ENCODE measurements around the gene GOSR2. TPM values are rescaled to one million over a fixed set of nuclear protein-coding genes. Genes with fewer than 3 reads are reported as not detected.

GOSR2 gene
- total RNA-seq, 2 experiments from 2014 or later, result 32.8 to 38.1 TPM

DNA sequence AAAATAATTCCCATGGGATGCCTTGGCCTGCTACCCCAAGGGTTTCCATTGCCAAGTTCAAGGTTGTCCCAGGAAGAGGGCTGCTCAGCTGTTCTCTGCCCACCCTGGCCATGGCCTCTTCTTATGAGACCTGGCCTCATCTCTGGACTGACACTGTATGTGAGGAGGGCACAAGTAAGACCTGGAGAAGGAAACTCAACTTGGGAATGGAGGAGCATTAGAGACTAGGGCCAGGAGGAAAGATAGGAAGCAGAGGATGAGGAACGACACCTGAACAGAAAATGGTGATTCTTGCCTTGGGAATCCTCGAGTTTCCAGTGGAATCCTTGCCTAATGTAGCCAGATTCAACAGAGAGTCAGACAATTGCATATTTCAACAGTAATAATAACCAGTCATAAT lies 24.6 kb upstream of the GOSR2 start:
- Mint-ChIP-seq H3K4me3 (no peak overlapping the region), H3K4me1 (ENCODE audit: low read depth) (no peaks in the 10 kb centered on the region), H3K27ac (no peak overlapping the region), H3K9me3 (peaks cover 2% of the 10 kb centered on the region), H3K27me3 (ENCODE audit: low read depth) (peaks cover 3% of the 10 kb centered on the region), H3K36me3 (ENCODE audit: low read depth) (no peaks in the 10 kb centered on the region)
- intact Hi-C loops (cut with micrococcal nuclease), result no loop called here
- CTCF ChIA-PET, result no interaction called here
- no peak for DNase-seq

DNA sequence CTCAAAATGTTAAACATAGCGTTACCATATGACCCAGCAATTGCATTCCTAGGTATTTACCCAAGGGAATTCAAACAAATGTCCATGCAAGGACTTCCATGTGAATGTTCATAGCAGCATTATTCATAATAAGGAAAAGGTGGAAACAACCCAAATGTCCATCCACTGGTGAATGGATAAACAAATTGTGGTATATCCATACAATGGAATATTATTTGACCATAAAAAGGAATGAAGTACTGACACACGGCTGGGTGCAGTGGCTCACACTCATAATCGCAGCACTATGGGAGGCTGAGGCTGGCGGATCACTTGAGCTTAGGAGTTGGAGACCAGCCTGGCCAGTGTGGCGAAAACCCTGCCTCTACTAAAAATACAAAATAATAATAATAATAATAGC lies 24.1 kb upstream of the GOSR2 start:
- no peak overlapping the region for H3K27ac Mint-ChIP-seq
- intact Hi-C loops (cut with micrococcal nuclease), result no loop called here
- no peaks in the 10 kb centered on the region for H3K36me3 Mint-ChIP-seq (ENCODE audit: low read depth)
- H3K4me3 Mint-ChIP-seq, result no peak overlapping the region
- H3K4me1 Mint-ChIP-seq (ENCODE audit: low read depth), result no peaks in the 10 kb centered on the region
- CTCF ChIA-PET, result no interaction called here
- peaks cover 2% of the 10 kb centered on the region for H3K9me3 Mint-ChIP-seq
- DNase-seq, result no peak
- H3K27me3 Mint-ChIP-seq (ENCODE audit: low read depth), result peaks cover 3% of the 10 kb centered on the region

DNA sequence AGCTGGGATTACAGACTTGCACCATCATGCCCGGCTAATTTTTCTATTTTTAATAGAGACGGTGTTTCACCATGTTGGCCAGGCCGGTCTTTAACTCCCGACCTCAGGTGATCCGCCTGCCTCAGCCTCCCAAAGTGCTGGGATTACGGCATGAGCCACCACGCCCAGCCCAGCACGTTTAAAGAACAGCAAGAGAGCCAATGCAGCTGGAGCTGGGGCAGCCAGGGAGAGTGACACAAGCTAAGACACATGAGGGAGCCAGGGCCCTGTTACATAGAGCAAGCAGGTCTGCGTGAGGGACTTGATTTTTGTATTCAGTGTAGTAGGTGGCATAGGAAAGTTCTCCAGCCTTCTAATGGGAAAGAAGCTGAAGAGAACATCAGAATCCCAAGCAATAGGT lies 21.7 kb upstream of the GOSR2 start:
- Mint-ChIP-seq H3K27me3 (ENCODE audit: low read depth) (no peaks in the 10 kb centered on the region), H3K9me3 (peaks cover 2% of the 10 kb centered on the region), H3K36me3 (ENCODE audit: low read depth) (no peaks in the 10 kb centered on the region), H3K27ac (no peak overlapping the region), H3K4me1 (ENCODE audit: low read depth) (no peaks in the 10 kb centered on the region), H3K4me3 (no peak overlapping the region)
- CTCF ChIA-PET, result no interaction called here
- intact Hi-C loops (cut with micrococcal nuclease), result no loop called here
- DNase-seq, result no peak

DNA sequence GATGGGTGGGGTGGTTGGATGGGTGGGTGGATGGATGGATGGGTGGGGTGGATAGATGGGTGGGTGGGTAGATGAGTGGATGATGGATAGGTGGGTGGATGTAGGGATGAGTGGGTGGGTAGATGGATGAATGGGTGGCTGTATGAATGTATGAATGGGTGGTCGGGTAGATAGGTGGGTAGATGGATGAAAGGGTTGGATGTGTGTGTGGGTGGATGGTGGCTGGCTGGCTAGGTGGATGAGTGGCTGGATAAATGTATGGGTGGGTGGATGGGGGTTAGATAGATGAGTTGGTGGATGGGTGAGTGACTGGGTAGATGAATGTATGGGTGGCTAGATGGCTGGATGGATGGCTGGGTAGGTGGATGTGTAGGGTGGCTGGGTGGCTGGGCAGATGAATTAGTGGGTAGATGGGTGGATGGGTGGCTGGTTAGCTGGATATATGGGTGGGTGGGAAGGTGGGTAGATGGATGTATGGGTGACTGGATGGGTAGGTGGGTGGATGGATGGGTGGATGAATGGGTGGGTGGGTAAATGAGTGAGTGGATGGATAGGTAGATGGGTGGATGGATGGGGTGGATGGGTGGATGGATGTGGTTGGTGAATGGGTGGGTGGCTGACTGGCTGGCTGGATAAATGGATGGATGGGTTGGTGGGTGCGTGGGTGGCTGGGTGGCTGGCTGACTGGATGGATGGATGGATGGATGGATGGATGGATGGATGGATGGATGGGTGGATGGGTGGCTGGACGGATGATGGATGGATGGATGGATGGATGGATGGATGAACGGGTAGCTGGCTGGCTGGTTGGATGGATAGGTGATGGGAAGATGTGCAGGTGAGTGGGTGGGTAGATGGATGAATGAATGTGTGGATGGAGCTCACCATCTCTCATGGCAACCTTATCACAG lies 18.9 kb upstream of the GOSR2 start:
- CTCF ChIA-PET, result interaction anchor here (0.6 kb wide), 1 partner anchor 1142 kb away, joined by 4 read pairs; no protein-coding TSS in a partner anchor
- Mint-ChIP-seq H3K9me3 (no peaks in the 10 kb centered on the region), H3K4me3 (no peak overlapping the region), H3K27me3 (ENCODE audit: low read depth) (no peaks in the 10 kb centered on the region), H3K36me3 (ENCODE audit: low read depth) (no peaks in the 10 kb centered on the region), H3K27ac (no peak overlapping the region), H3K4me1 (ENCODE audit: low read depth) (no peaks in the 10 kb centered on the region)
- intact Hi-C loops (cut with micrococcal nuclease), result no loop called here
- no peak for DNase-seq

DNA sequence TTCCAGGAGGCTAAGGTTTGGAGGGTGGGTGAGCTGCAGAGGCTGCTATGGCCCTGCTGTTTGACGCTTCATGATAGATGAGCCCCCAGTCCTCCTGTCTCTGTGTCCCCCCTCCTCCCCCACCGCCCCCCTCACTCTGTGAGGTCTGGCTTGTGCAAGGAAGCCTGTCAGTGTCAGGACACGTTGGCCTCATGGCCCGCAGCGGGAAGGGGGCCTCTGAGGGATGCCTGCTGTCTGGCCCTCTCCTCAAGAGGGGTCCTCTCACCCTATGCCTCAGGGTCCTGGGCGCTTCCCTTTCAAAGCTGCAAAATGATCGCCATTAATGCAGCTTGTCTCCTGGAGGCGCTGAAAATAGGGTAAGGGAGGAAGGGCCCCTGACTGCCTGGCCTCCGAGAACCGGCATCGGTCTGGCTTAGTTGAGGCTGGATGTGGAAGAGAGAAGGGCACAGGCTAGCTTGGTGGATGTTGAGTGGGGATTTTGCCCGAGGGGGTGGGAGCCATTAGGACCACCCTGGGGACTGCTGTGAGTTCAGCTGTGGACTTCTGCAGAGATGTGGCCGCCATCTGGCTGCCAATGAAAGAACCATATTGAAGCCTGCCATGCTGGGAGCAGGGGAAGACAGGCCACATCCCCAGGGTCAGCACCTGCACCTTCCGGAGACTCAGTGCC lies 14.8 kb upstream of the GOSR2 start:
- Mint-ChIP-seq H3K4me3 (no peak overlapping the region), H3K27me3 (ENCODE audit: low read depth) (peaks cover 2% of the 10 kb centered on the region), H3K27ac (no peak overlapping the region), H3K9me3 (no peaks in the 10 kb centered on the region), H3K4me1 (ENCODE audit: low read depth) (no peaks in the 10 kb centered on the region), H3K36me3 (ENCODE audit: low read depth) (no peaks in the 10 kb centered on the region)
- intact Hi-C loops (cut with micrococcal nuclease), result no loop called here
- CTCF ChIA-PET, result no interaction called here
- DNase-seq, result no peak

DNA sequence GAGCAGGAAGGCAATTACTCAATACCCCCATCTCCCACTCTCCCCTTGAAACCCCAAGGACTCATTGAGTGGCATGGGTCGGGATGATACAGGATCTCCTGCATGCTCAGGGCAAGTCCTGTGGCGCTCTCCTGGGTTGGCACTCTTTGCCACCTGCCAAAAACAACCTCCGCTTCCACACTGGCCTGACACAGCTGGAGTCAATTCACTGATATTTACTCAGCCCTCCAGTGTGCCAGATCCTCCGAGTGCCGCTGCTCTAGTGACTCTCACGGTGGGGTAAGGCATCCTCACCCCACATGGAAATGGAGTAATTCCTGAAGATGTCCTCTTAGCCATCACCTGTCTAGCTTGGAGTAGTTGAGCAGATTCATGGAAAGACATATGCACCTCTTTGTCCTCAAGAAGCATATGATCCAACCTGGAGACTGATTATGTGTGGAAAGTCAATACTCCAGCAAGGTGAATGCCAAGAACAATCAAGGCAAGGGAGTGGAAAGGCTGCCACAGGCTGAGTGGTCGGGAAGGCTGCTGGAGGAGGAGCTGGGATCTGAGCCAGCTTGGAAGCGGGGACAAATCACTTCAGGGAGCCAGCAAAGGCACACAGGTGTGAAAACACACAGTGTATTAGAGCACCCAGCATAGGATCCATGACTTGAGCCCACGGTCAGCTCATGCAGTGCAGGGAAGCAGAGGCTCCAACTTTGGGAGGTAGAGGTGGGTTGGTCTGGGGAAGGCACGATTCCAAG lies 12.6 kb upstream of the GOSR2 start:
- Mint-ChIP-seq H3K36me3 (ENCODE audit: low read depth) (no peaks in the 10 kb centered on the region), H3K27ac (no peak overlapping the region), H3K9me3 (no peaks in the 10 kb centered on the region), H3K27me3 (ENCODE audit: low read depth) (peaks cover 2% of the 10 kb centered on the region), H3K4me1 (ENCODE audit: low read depth) (no peaks in the 10 kb centered on the region), H3K4me3 (no peak overlapping the region)
- CTCF ChIA-PET, result no interaction called here
- DNase-seq, result no peak
- intact Hi-C loops (cut with micrococcal nuclease), result no loop called here

DNA sequence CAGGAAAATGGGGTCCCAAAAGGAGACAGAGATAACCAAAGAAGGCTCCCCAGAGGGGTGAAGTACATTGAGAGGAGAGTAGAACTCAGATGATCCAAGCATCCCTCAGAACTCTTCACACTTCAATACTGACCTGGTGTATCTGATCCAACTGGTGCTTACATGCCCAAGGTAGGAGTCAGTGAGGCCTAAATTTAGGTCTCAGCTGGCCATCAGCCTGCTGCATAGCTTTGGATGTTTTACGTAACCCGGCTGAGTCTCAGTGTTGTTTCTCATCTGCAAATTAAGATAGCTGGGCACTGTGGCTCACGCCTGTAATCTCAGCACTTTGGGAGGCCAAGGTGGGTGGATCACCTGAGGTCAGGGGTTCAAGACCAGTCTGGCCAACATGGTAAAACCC lies 11.6 kb upstream of the GOSR2 start:
- CTCF ChIA-PET, result no interaction called here
- Mint-ChIP-seq H3K36me3 (ENCODE audit: low read depth) (no peaks in the 10 kb centered on the region), H3K27ac (no peak overlapping the region), H3K4me1 (ENCODE audit: low read depth) (no peaks in the 10 kb centered on the region), H3K9me3 (no peaks in the 10 kb centered on the region), H3K27me3 (ENCODE audit: low read depth) (peaks cover 2% of the 10 kb centered on the region), H3K4me3 (no peak overlapping the region)
- intact Hi-C loops (cut with micrococcal nuclease), result no loop called here
- no peak for DNase-seq

DNA sequence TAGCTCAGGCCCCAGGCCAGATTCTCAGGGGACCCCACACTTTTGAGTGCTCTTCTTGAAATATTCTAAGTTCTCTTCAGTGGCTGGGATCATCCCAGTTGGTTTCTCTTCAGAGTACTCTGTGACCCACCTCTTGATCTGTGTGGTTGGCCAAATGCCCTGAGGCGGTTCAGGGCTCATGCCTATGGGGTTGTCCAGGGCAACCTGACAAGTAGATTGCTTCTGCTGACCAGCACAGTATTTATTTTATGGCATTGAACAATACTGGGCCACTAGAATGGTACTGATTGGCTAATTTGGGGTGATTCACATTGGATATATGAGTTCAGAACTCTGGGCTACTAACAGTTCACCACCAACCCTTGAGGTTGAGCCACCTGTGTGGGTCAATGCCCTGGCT lies 7.4 kb upstream of the GOSR2 start:
- H3K27ac Mint-ChIP-seq, result no peak overlapping the region
- H3K4me3 Mint-ChIP-seq, result no peak overlapping the region
- no peaks in the 10 kb centered on the region for H3K4me1 Mint-ChIP-seq (ENCODE audit: low read depth)
- H3K27me3 Mint-ChIP-seq (ENCODE audit: low read depth), result peaks cover 2% of the 10 kb centered on the region
- intact Hi-C loops (cut with micrococcal nuclease), result no loop called here
- CTCF ChIA-PET, result no interaction called here
- H3K36me3 Mint-ChIP-seq (ENCODE audit: low read depth), result no peaks in the 10 kb centered on the region
- H3K9me3 Mint-ChIP-seq, result no peaks in the 10 kb centered on the region
- DNase-seq, result no peak

DNA sequence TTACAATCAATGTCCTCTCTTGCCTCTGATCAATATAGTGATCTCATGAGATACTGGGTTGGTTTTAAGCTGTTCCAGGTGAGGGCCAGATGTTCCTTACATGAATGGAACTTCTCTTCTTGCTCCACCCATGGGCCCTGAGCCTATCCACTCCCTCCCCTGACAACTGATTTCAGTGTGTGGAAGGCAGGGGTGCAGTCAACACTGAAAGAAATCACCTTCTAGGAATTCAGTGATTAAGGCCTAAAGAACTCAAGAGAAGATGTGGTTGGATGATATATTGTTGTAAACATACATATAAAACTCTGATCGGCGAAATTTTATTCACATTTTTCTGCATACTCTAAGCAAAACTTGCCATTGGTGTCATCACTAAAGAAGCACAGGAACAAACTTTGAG lies 6.7 kb upstream of the GOSR2 start:
- H3K4me1 Mint-ChIP-seq (ENCODE audit: low read depth), result no peaks in the 10 kb centered on the region
- no peak overlapping the region for H3K4me3 Mint-ChIP-seq
- no peaks in the 10 kb centered on the region for H3K9me3 Mint-ChIP-seq
- H3K27ac Mint-ChIP-seq, result no peak overlapping the region
- intact Hi-C loops (cut with micrococcal nuclease), result no loop called here
- no peak for DNase-seq
- H3K27me3 Mint-ChIP-seq (ENCODE audit: low read depth), result no peaks in the 10 kb centered on the region
- no peaks in the 10 kb centered on the region for H3K36me3 Mint-ChIP-seq (ENCODE audit: low read depth)
- CTCF ChIA-PET, result no interaction called here

DNA sequence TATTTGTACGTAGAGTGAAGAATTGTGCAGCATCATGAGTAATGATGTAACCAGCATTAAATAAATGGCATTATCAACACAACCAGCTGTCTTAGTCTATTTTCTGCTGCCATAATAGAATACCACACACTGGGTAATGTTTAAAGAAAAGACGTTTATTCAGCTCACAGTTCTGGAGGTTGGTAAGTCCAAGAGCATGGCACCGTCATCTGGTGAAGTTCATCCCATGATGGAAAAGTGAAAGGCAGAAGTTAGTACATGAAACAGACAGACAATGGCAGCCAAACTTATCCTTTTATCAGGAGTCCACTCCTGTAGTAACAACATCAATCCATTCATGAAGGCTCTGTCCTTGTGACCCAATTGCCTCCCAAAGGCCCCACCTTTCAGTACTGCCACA lies 6.3 kb upstream of the GOSR2 start:
- Mint-ChIP-seq H3K36me3 (ENCODE audit: low read depth) (no peaks in the 10 kb centered on the region), H3K4me1 (ENCODE audit: low read depth) (no peaks in the 10 kb centered on the region), H3K27me3 (ENCODE audit: low read depth) (no peaks in the 10 kb centered on the region), H3K27ac (no peak overlapping the region), H3K4me3 (no peak overlapping the region), H3K9me3 (no peaks in the 10 kb centered on the region)
- intact Hi-C loops (cut with micrococcal nuclease), result no loop called here
- CTCF ChIA-PET, result interaction anchor here (1.6 kb wide), 1 partner anchor 24 kb away, joined by 4 read pairs; no protein-coding TSS in a partner anchor
- no peak for DNase-seq

DNA sequence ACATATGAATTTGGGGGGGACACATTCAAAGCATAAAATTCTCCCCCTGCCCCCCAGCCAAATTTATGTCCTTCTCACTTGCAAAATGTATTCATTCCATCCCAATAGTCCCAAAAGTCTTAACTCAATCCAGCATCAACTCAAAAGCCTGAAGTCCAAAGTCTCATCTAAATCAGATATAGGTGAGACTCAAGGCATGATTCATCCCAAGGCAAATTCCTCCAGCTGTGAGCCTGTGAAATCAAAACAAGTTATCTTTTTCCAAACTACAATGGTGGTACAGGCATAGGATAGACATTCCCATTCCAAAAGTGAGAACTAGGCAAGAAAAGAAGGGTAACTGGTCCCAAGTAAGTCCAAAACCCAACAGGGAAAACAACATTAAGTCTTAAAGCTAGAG lies 5.9 kb upstream of the GOSR2 start:
- Mint-ChIP-seq H3K27me3 (ENCODE audit: low read depth) (no peaks in the 10 kb centered on the region), H3K9me3 (no peaks in the 10 kb centered on the region), H3K27ac (no peak overlapping the region), H3K4me1 (ENCODE audit: low read depth) (peaks cover under 1% of the 10 kb centered on the region), H3K4me3 (no peak overlapping the region), H3K36me3 (ENCODE audit: low read depth) (no peaks in the 10 kb centered on the region)
- CTCF ChIA-PET, result interaction anchor here (1.6 kb wide), 1 partner anchor 24 kb away, joined by 4 read pairs; no protein-coding TSS in a partner anchor
- intact Hi-C loops (cut with micrococcal nuclease), result no loop called here
- DNase-seq, result no peak

DNA sequence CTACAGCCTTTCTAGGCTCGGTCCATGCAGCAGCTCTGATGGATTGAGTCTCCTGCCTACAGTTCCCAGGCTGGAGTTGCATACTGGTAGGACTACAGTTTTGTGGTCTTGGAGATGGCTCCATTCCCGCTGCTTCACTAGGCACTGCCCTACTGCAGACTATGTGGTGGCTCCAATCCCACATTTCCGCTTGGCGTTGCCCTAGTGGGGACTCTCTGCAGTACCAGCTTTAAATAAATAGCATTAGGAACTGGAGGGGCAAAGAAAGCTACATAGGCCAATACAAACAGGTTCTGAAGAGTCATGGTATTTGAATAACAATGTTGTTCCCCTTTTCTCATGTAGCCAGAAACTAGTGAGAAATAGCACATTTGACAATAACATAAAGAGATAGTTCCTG lies 5.4 kb upstream of the GOSR2 start:
- H3K27me3 Mint-ChIP-seq (ENCODE audit: low read depth), result no peaks in the 10 kb centered on the region
- CTCF ChIA-PET, result interaction anchor here (1.6 kb wide), 1 partner anchor 23 kb away, joined by 4 read pairs; no protein-coding TSS in a partner anchor
- H3K9me3 Mint-ChIP-seq, result no peaks in the 10 kb centered on the region

More for the DNA sequence above, 5.4 kb upstream of the GOSR2 start:
- peaks cover 3% of the 10 kb centered on the region for H3K4me1 Mint-ChIP-seq (ENCODE audit: low read depth)
- no peak for DNase-seq
- intact Hi-C loops (cut with micrococcal nuclease), result no loop called here
- no peaks in the 10 kb centered on the region for H3K36me3 Mint-ChIP-seq (ENCODE audit: low read depth)
- no peak overlapping the region for H3K4me3 Mint-ChIP-seq
- no peak overlapping the region for H3K27ac Mint-ChIP-seq

All from activated naive CD4-positive, alpha-beta T cell treated with anti-CD3 and anti-CD28 coated beads for 36 hours (primary cell).